Measurements from ENCODE around the gene EMP2.

GRCh38 chr16:10618710-10619209, 38.4 kb upstream of the EMP2 start:
- TF ChIP-seq, protein P1, sequence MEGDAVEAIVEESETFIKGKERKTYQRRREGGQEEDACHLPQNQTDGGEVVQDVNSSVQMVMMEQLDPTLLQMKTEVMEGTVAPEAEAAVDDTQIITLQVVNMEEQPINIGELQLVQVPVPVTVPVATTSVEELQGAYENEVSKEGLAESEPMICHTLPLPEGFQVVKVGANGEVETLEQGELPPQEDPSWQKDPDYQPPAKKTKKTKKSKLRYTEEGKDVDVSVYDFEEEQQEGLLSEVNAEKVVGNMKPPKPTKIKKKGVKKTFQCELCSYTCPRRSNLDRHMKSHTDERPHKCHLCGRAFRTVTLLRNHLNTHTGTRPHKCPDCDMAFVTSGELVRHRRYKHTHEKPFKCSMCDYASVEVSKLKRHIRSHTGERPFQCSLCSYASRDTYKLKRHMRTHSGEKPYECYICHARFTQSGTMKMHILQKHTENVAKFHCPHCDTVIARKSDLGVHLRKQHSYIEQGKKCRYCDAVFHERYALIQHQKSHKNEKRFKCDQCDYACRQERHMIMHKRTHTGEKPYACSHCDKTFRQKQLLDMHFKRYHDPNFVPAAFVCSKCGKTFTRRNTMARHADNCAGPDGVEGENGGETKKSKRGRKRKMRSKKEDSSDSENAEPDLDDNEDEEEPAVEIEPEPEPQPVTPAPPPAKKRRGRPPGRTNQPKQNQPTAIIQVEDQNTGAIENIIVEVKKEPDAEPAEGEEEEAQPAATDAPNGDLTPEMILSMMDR (IDR thresholded peaks at IDR 0.05): no peak
- TF ChIP-seq POLR2A (IDR thresholded peaks at IDR 0.05) (no peak), EP300 (IDR thresholded peaks at IDR 0.05) (no peak)
